ENCODE data around the gene LRRIQ1. TPM values are rescaled to one million over a fixed set of nuclear protein-coding genes. Genes with fewer than 3 reads are reported as not detected.

Gene LRRIQ1
- total and polyA plus RNA-seq, 4 donors, result 0.05 to 0.08 TPM; not detected in 2

DNA sequence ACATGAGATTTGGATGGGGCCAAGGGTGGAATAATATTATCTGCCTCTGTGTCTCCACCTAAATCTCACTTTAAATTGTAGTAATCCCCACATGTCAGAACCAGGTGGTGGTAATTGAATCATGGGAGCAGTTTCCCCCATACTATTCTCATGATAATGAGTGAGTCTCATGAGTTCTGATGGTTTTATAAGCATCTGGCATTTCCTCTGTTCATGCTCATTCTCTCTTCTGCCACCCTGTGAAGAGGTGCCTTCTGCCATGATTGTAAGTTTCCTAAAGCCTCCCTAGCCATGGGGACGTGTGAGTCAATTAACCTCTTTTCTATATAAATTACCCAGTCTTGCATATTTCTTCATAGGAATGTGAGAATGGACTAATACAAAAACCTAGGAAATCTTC is 29.9 kb upstream of the LRRIQ1 start (continued):
- TF ChIP-seq, protein P1, sequence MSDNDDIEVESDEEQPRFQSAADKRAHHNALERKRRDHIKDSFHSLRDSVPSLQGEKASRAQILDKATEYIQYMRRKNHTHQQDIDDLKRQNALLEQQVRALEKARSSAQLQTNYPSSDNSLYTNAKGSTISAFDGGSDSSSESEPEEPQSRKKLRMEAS (IDR thresholded peaks at IDR 0.05), result no peak
- TF ChIP-seq, protein P2, sequence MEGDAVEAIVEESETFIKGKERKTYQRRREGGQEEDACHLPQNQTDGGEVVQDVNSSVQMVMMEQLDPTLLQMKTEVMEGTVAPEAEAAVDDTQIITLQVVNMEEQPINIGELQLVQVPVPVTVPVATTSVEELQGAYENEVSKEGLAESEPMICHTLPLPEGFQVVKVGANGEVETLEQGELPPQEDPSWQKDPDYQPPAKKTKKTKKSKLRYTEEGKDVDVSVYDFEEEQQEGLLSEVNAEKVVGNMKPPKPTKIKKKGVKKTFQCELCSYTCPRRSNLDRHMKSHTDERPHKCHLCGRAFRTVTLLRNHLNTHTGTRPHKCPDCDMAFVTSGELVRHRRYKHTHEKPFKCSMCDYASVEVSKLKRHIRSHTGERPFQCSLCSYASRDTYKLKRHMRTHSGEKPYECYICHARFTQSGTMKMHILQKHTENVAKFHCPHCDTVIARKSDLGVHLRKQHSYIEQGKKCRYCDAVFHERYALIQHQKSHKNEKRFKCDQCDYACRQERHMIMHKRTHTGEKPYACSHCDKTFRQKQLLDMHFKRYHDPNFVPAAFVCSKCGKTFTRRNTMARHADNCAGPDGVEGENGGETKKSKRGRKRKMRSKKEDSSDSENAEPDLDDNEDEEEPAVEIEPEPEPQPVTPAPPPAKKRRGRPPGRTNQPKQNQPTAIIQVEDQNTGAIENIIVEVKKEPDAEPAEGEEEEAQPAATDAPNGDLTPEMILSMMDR (IDR thresholded peaks at IDR 0.05; ENCODE audit: low read depth, low read length, missing input control), result no peak
- TF ChIP-seq JUND (IDR thresholded peaks at IDR 0.05) (no peak), HNF4G (IDR thresholded peaks at IDR 0.05) (no peak), FOXA1 (IDR thresholded peaks at IDR 0.05) (no peak)

DNA sequence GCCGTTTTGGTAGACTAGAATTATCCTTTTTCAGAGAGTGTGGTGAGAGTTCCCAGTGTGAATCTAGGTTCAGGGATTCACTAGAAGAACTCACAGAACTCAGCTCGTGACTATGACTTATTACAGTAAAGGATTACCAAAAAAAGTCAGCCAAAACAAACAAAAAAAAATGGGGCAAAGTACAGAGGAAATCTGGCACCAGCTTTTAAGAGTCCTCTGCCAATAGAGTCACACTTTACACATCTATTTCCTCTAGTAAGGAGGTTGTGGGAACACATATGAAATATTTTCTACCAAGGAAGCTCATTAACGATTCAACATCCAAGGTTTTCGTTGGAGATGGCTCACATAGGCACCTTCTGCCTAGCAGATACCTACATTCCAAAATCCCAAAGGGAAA is 28.3 kb upstream of the LRRIQ1 start:
- H3K9ac ChIP-seq (ENCODE audit: low read depth in 1 of 2, low read length in 2 of 2), result no peak overlapping the region
- H3K9me3 ChIP-seq (ENCODE audit: control insufficient read depth in 4 of 4, low read length in 3 of 4), result no peaks in the 10 kb centered on the region
- WGBS, result 35% methylated on average over 4 of the region's 4 CpGs
- H3K4me3 ChIP-seq (ENCODE audit: low read depth in 1 of 3, low read length in 3 of 3), result no peak overlapping the region
- H3K27ac ChIP-seq (ENCODE audit: low read depth in 1 of 2, low read length in 2 of 2), result no peak overlapping the region
- peaks cover 0 to 8% (median 3%) of the 10 kb centered on the region in 4 donors for H3K4me1 ChIP-seq (ENCODE audit: control insufficient read depth in 4 of 4, insufficient read depth in 4 of 4, low read length in 3 of 4)
- peaks cover 0 to 8% (median 0%) of the 10 kb centered on the region in 4 donors for H3K27me3 ChIP-seq (ENCODE audit: control insufficient read depth in 4 of 4, insufficient read depth in 4 of 4, low read length in 3 of 4)
- no peak for DNase-seq (ENCODE audit: low spot score)
- TF ChIP-seq HNF4A (conservative IDR thresholded peaks at IDR 0.05) (peak in 1 of 2 donors; percentile 60), RXRA (IDR thresholded peaks at IDR 0.05) (peak in 1 of 2 donors; percentile 13)
- TF ChIP-seq, protein P3, sequence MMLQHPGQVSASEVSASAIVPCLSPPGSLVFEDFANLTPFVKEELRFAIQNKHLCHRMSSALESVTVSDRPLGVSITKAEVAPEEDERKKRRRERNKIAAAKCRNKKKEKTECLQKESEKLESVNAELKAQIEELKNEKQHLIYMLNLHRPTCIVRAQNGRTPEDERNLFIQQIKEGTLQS (IDR thresholded peaks at IDR 0.05), result no peak
- TF ChIP-seq, protein P4, sequence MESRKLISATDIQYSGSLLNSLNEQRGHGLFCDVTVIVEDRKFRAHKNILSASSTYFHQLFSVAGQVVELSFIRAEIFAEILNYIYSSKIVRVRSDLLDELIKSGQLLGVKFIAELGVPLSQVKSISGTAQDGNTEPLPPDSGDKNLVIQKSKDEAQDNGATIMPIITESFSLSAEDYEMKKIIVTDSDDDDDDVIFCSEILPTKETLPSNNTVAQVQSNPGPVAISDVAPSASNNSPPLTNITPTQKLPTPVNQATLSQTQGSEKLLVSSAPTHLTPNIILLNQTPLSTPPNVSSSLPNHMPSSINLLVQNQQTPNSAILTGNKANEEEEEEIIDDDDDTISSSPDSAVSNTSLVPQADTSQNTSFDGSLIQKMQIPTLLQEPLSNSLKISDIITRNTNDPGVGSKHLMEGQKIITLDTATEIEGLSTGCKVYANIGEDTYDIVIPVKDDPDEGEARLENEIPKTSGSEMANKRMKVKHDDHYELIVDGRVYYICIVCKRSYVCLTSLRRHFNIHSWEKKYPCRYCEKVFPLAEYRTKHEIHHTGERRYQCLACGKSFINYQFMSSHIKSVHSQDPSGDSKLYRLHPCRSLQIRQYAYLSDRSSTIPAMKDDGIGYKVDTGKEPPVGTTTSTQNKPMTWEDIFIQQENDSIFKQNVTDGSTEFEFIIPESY (IDR thresholded peaks at IDR 0.05), result no peak
- H3K36me3 ChIP-seq (ENCODE audit: control insufficient read depth in 4 of 4, insufficient read depth in 3 of 4, low read depth in 1 of 4, low read length in 3 of 4), result no peaks in the 10 kb centered on the region

DNA sequence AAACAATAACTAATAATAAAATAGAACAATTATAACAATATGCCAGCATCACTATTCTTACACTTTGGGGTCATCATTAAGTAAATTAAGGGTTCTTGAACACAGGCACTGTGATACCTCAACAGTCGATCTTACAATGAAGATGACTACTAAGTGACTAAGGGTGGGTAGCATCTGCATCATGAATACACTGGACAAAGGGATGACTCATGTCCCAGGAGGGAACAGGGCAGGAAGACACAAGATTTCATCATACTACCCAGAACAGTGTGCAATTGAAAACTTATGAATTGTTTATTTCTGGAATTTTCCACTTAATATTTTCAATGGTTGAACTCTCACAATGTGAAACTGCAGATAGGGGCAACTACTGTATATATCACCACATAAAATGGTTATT is 19.7 kb upstream of the LRRIQ1 start:
- WGBS, result 72% methylated on average over 1 of the region's 1 CpG
- Histone ChIP-seq H3K27me3 (ENCODE audit: control insufficient read depth in 4 of 4, insufficient read depth in 4 of 4, low read length in 3 of 4) (peaks cover 0 to 9% (median 0%) of the 10 kb centered on the region in 4 donors), H3K36me3 (ENCODE audit: control insufficient read depth in 4 of 4, insufficient read depth in 3 of 4, low read depth in 1 of 4, low read length in 3 of 4) (no peaks in the 10 kb centered on the region), H3K27ac (ENCODE audit: low read depth in 1 of 2, low read length in 2 of 2) (no peak overlapping the region), H3K9ac (ENCODE audit: low read depth in 1 of 2, low read length in 2 of 2) (no peak overlapping the region), H3K9me3 (ENCODE audit: control insufficient read depth in 4 of 4, low read length in 3 of 4) (no peaks in the 10 kb centered on the region), H3K4me1 (ENCODE audit: control insufficient read depth in 4 of 4, insufficient read depth in 4 of 4, low read length in 3 of 4) (no peaks in the 10 kb centered on the region), H3K4me3 (ENCODE audit: low read depth in 1 of 3, low read length in 3 of 3) (no peak overlapping the region)
- DNase-seq (ENCODE audit: low spot score), result no peak
- TF ChIP-seq, protein P1 (IDR thresholded peaks at IDR 0.05), result no peak
- TF ChIP-seq FOXA1 (IDR thresholded peaks at IDR 0.05) (no peak), TAF1 (conservative IDR thresholded peaks at IDR 0.05) (no peak), FOXA2 (IDR thresholded peaks at IDR 0.05) (no peak), GABPA (IDR thresholded peaks at IDR 0.05 in 1 of 2, conservative IDR thresholded peaks at IDR 0.05 in 1 of 2) (no peak), JUND (IDR thresholded peaks at IDR 0.05) (no peak), HNF4G (IDR thresholded peaks at IDR 0.05) (no peak), NR2F2 (IDR thresholded peaks at IDR 0.05) (no peak), RAD21 (IDR thresholded peaks at IDR 0.05) (no peak), EGR1 (IDR thresholded peaks at IDR 0.05; ENCODE audit: low read depth in 2 of 2) (no peak), RXRA (IDR thresholded peaks at IDR 0.05) (no peak)
- TF ChIP-seq, protein P4 (IDR thresholded peaks at IDR 0.05), result no peak
- TF ChIP-seq, protein P2 (IDR thresholded peaks at IDR 0.05; ENCODE audit: low read depth, low read length, missing input control), result no peak
- TF ChIP-seq, protein P3 (IDR thresholded peaks at IDR 0.05), result no peak
- TF ChIP-seq, protein P5, sequence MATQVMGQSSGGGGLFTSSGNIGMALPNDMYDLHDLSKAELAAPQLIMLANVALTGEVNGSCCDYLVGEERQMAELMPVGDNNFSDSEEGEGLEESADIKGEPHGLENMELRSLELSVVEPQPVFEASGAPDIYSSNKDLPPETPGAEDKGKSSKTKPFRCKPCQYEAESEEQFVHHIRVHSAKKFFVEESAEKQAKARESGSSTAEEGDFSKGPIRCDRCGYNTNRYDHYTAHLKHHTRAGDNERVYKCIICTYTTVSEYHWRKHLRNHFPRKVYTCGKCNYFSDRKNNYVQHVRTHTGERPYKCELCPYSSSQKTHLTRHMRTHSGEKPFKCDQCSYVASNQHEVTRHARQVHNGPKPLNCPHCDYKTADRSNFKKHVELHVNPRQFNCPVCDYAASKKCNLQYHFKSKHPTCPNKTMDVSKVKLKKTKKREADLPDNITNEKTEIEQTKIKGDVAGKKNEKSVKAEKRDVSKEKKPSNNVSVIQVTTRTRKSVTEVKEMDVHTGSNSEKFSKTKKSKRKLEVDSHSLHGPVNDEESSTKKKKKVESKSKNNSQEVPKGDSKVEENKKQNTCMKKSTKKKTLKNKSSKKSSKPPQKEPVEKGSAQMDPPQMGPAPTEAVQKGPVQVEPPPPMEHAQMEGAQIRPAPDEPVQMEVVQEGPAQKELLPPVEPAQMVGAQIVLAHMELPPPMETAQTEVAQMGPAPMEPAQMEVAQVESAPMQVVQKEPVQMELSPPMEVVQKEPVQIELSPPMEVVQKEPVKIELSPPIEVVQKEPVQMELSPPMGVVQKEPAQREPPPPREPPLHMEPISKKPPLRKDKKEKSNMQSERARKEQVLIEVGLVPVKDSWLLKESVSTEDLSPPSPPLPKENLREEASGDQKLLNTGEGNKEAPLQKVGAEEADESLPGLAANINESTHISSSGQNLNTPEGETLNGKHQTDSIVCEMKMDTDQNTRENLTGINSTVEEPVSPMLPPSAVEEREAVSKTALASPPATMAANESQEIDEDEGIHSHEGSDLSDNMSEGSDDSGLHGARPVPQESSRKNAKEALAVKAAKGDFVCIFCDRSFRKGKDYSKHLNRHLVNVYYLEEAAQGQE (IDR thresholded peaks at IDR 0.05), result no peak

All from liver (tissue), 9 donors.